HepG2 (cell line): Measurements from ENCODE around the gene DEFB131B. TPM values are rescaled to one million over a fixed set of nuclear protein-coding genes. Genes with fewer than 3 reads are reported as not detected.
"Not testable (repeated sequence)": the region's sequence is repeated elsewhere in the genome, so short reads cannot be mapped to it uniquely, and the experiment has no call there.

ENCODE experiments used
- ATAC-seq: fragments of 200-7000 bp; cut with Tn5 transposase; 3 replicates; pipeline ENCODE4 v1.9.1; 2020; ENCODE audit warnings: mild to moderate bottlenecking, moderate library complexity
- BruUV-seq: library from RNA; stranded (reverse); fragments of 400-500 nt; replicated peaks from 2 replicates; lab custom pipeline; 2021; lab: Mats Ljungman, UMichigan
- CTCF ChIA-PET: fragments of 300-600 bp; formaldehyde crosslinking; extraction: SDS; loops from one replicate; lab custom pipeline; 2021; ENCODE audit warnings: low total read pairs, inconsistent platforms, low intra/inter-chr PET ratio; lab: Yijun Ruan, JAX
- POLR2A ChIA-PET: fragments of 350-600 bp; sonication (Branson Sonifier 250); formaldehyde crosslinking; loops from one replicate; lab custom pipeline; 2020; ENCODE audit warnings: antibody characterized with exemption, inconsistent platforms; lab: Yijun Ruan, JAX
- DNase-seq: peaks from one replicate; pipeline ENCODE4 v3.0.0-alpha.2; 2015; ENCODE audit warnings: low spot score
- FAIRE-seq: peaks from 3 replicates; lab custom pipeline; 2011; peaks lifted over from hg19 to GRCh38; lab: Jason Lieb, UNC
- H2AFZ ChIP-seq: one replicate; pipeline ENCODE4 v1.6.1; 2011; ENCODE audit warnings: low read length, inconsistent platforms
- H3K27ac ChIP-seq: fragments of 300-600 bp; 3 replicates; pipeline ENCODE4 v1.8.0; 2011; ENCODE audit warnings: mixed run types, mild to moderate bottlenecking, mixed read lengths, low read length, inconsistent platforms; ENCODE audit not compliant: insufficient read depth; ENCODE audit errors: extremely low read length
- H3K27me3 ChIP-seq, 2 experiments: fragments of 200-600 bp in 1 of 2; 2 replicates in 1 of 2; 3 replicates in 1 of 2; pipeline versions ENCODE4 v1.6.0 to v1.8.0; 2011; ENCODE audit warnings: low read length in 2 of 2, mild to moderate bottlenecking in 2 of 2, moderate library complexity in 2 of 2, inconsistent platforms in 1 of 2; ENCODE audit not compliant: insufficient read depth in 2 of 2, control insufficient read depth in 1 of 2
- H3K36me3 ChIP-seq, 2 experiments: fragments of 200-600 bp in 1 of 2; replicated peaks in 1 of 2; 2 replicates in 1 of 2; 3 replicates in 1 of 2; pipeline versions ENCODE4 v1.5.1 to v1.8.0; 2011; ENCODE audit warnings: low read length in 2 of 2, inconsistent platforms in 1 of 2; ENCODE audit not compliant: insufficient read depth in 2 of 2, control insufficient read depth in 1 of 2
- H3K4me1 ChIP-seq: 2 replicates; pipeline ENCODE4 v1.5.1; 2012; ENCODE audit warnings: low read length, inconsistent platforms; ENCODE audit not compliant: insufficient read depth
- H3K4me2 ChIP-seq: 2 replicates; pipeline ENCODE4 v1.6.0; 2011; ENCODE audit warnings: low read depth, low read length, inconsistent platforms
- H3K4me3 ChIP-seq, 3 experiments: fragments of 200-600 bp in 1 of 3; sonication (generic), shearing (Covaris generic) in 1 of 3; replicated peaks in 1 of 3; 2 replicates each; pipeline ENCODE4 v1.5.1; 2011 to 2016; ENCODE audit warnings: low read length in 3 of 3, inconsistent platforms in 2 of 3, low read depth in 2 of 3, mild to moderate bottlenecking in 2 of 3, control low read depth in 1 of 3, mixed read lengths in 1 of 3; ENCODE audit not compliant: insufficient read depth in 1 of 3
- H3K79me2 ChIP-seq: one replicate; pipeline ENCODE4 v1.6.1; 2011; ENCODE audit warnings: low read length, inconsistent platforms; ENCODE audit not compliant: insufficient read depth
- H3K9ac ChIP-seq: 2 replicates; pipeline ENCODE4 v1.6.0; 2011; ENCODE audit warnings: mild to moderate bottlenecking, low read depth, low read length, inconsistent platforms; ENCODE audit not compliant: insufficient read depth
- H3K9me3 ChIP-seq: 2 replicates; pipeline ENCODE4 v1.5.1; 2012; ENCODE audit warnings: mild to moderate bottlenecking, low read length
- H4K20me1 ChIP-seq: 2 replicates; pipeline ENCODE4 v1.6.0; 2011; ENCODE audit warnings: inconsistent platforms, mild to moderate bottlenecking, low read length, moderate library complexity; ENCODE audit not compliant: insufficient read depth
- ATF1 ChIP-seq: IDR thresholded peaks from 2 replicates; pipeline ENCODE4 v1.6.1; 2016; ENCODE audit warnings: mild to moderate bottlenecking, control low read depth
- CBX1 ChIP-seq: IDR thresholded peaks from one replicate; pipeline ENCODE4 v1.6.1; 2016; ENCODE audit warnings: antibody characterized with exemption, low read depth
- DMAP1 ChIP-seq: IDR thresholded peaks from 2 replicates; pipeline ENCODE4 v1.6.1; 2016
- DPF2 ChIP-seq: sonication (generic); formaldehyde crosslinking; IDR thresholded peaks from 2 replicates; pipeline ENCODE4 v1.4.0; 2020; ENCODE audit warnings: mild to moderate bottlenecking, low read depth, missing genetic modification reagents, borderline replicate concordance
- NFE2 ChIP-seq: sonication (generic); formaldehyde crosslinking; IDR thresholded peaks from 2 replicates; pipeline ENCODE4 v1.4.0; 2020; ENCODE audit warnings: missing genetic modification reagents
- RFXAP ChIP-seq: sonication (generic); formaldehyde crosslinking; IDR thresholded peaks from 2 replicates; pipeline ENCODE4 v1.4.0; 2020; ENCODE audit warnings: missing genetic modification reagents, borderline replicate concordance
- SAP130 ChIP-seq: IDR thresholded peaks from 2 replicates; pipeline ENCODE4 v1.6.1; 2016; ENCODE audit warnings: low read depth
- SP140L ChIP-seq: sonication (generic); formaldehyde crosslinking; IDR thresholded peaks from 2 replicates; pipeline ENCODE4 v1.4.0; 2020; ENCODE audit warnings: missing genetic modification reagents, borderline replicate concordance
- SPEN ChIP-seq: sonication (generic); formaldehyde crosslinking; IDR thresholded peaks from 2 replicates; pipeline ENCODE4 v1.5.1; 2020; ENCODE audit warnings: low read depth, mild to moderate bottlenecking, missing genetic modification reagents
- ZNF33A ChIP-seq: sonication (generic); formaldehyde crosslinking; IDR thresholded peaks from 2 replicates; pipeline ENCODE4 v1.5.1; 2020; ENCODE audit warnings: missing genetic modification reagents, mild to moderate bottlenecking, moderate library complexity, borderline replicate concordance
- ZNF446 ChIP-seq: sonication (generic); formaldehyde crosslinking; IDR thresholded peaks from 2 replicates; pipeline ENCODE4 v1.5.0; 2020; ENCODE audit warnings: mild to moderate bottlenecking, missing genetic modification reagents
- ZNF468 ChIP-seq: sonication (generic); formaldehyde crosslinking; IDR thresholded peaks from 2 replicates; pipeline ENCODE4 v1.8.0; 2022; ENCODE audit warnings: mild to moderate bottlenecking, moderate library complexity, missing genetic modification reagents
- ZNF597 ChIP-seq: sonication (generic); formaldehyde crosslinking; IDR thresholded peaks from 2 replicates; pipeline ENCODE4 v1.5.0; 2020; ENCODE audit warnings: missing genetic modification reagents
- WGBS: methylation state at CpG from one replicate; pipeline ENCODE4 v1.1.6; 2017; ENCODE audit warnings: low lambda C conversion rate; 5-methylcytosine and 5-hydroxymethylcytosine counted together
- in situ Hi-C: cut with HindIII; loops from 2 replicates; pipeline ENCODE4 v1.10.0; 2017; ENCODE audit warnings: low pct_unique_long_range_greater_than_20kb; ENCODE audit not compliant: extremely low pct_ligation_motif_present
- intact Hi-C: fragments of 100-400 bp; cut with micrococcal nuclease; formaldehyde crosslinking; loops from one replicate; pipeline ENCODE4 v1.10.0; 2022; ENCODE audit not compliant: unreplicated experiment
- polyA plus RNA-seq, 8 experiments: library from polyadenylated mRNA; depleted of rRNA in 3 of 8; stranded (reverse) in 7 of 8; unstranded in 1 of 8; fragments of >200 nt; fragmentation: Illumina TruSeq in 4 of 8; extraction: Trizol in 4 of 8; gene quantifications; 2 replicates each; pipeline versions ENCODE4 v1.2.1 to v1.2.3, GENCODE V29; 2011 to 2016; ENCODE audit warnings: low read depth in 4 of 8, missing spikeins in 1 of 8, mixed read lengths in 1 of 8; ENCODE audit not compliant: insufficient read depth in 1 of 8
- total RNA-seq, 5 experiments: library from RNA; depleted of rRNA; stranded (reverse); fragments of >200 nt; fragmentation: Illumina TruSeq; extraction: Trizol; gene quantifications; 2 replicates each; pipeline ENCODE4 v1.2.3, GENCODE V29; 2016; ENCODE audit warnings: low read depth in 1 of 5
- TF ChIP-seq, protein P1 (sequence below): sonication (generic); formaldehyde crosslinking; IDR thresholded peaks from 2 replicates; pipeline ENCODE4 v1.8.0; 2022; ENCODE audit warnings: mild to moderate bottlenecking, missing genetic modification reagents, borderline replicate concordance

Gene DEFB131B
- total and polyA plus RNA-seq, 2 of the 13 experiments (the other 11 are each of a cell fraction or from before 2014, with no cell fraction given): not detected

DNA sequence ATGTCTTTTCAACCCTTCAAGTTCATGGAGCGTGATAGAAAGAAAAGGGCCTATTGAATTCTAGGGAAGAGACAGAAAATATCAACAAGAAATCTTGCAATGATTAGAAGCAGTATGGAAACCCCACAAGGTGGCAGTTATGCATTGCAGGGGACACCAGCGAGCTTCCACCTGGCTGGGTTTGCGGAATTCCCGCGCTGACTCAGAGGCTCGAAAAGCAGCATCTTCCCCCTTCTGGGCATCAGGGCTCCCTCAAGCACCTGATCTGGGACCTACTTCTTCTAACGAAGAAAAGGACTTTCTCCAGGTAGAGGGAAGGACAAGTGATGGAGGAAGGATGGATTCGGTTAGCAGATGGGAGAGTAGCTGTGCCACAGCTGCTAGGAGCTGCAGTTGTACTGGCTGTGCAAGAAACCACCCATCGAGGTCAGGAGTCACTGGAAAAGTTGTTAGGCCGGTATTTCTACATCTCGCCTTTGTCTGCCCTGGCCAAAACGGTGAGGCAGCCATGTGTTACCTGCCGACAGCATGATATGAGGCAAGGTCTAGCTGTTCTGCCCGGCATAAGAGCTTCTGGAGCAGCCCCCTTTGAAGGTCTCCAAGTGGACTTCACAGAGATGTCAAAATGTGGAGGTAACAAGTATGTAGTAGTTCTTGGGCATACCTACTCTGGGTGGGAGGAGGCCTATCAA, 11.1 kb downstream of the DEFB131B start:
- 98% methylated on average over 9 of the region's 14 CpGs for WGBS
- H3K9me3 ChIP-seq, BruUV-seq, H3K4me3 ChIP-seq, ATAC-seq, H3K27me3 ChIP-seq, H4K20me1 ChIP-seq, in situ Hi-C loops, DNase-seq, H2AFZ ChIP-seq, H3K36me3 ChIP-seq, FAIRE-seq, H3K79me2 ChIP-seq: not testable (repeated sequence)
- intact Hi-C loops: loop anchor here (2.0 kb wide), 1 partner anchor 25 kb away; no protein-coding TSS in a partner anchor
- peaks cover 31% of the 10 kb centered on the region for H3K4me1 ChIP-seq
- peak overlapping the region; percentile 64 for H3K4me2 ChIP-seq
- CTCF ChIA-PET: interaction anchor here (1.4 kb wide), 1 partner anchor 25 kb away, joined by 4 read pairs; no protein-coding TSS in a partner anchor
- H3K9ac ChIP-seq: peak overlapping the region; percentile 68
- POLR2A ChIA-PET: interaction anchor here (0.8 to 2.5 kb wide), 4 partner anchors 21 to 59 kb away, joined by 4 to 21 read pairs (median 8); partner anchors contain the start of genes RNF121 and XNDC1N
- peak overlapping the region; percentile 89 for H3K27ac ChIP-seq

DNA sequence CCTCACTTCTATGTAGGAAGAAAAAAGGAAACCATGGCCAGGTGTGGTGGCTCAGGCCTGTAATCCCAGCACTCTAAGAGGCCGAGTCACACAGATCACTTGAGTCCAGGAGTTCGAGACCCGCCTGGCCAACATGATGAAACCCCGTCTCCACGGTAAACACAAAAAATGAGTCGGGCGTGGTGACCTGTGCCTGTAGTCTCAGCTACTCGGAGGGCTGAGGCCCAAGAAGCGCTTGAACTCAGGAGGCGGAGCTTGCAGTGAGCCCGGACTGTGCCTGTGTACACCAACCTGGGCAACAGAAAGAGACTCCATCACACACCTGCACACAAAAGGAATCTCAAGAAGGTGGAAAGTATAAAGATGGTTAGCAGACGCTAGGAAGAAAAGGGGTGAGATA, 17.7 kb downstream of the DEFB131B start:
- H4K20me1 ChIP-seq: no peaks in the 10 kb centered on the region
- no peaks in the 10 kb centered on the region for H3K27me3 ChIP-seq
- BruUV-seq: no TSS peak
- H3K4me1 ChIP-seq: no peaks in the 10 kb centered on the region
- H3K9me3 ChIP-seq: no peaks in the 10 kb centered on the region
- FAIRE-seq (no peak), ATAC-seq (no peak), DNase-seq (no peak)
- no peak overlapping the region for H3K27ac ChIP-seq
- H3K9ac ChIP-seq: no peak overlapping the region
- 94% methylated on average over 12 of the region's 12 CpGs for WGBS
- no peak overlapping the region for H2AFZ ChIP-seq
- H3K79me2 ChIP-seq: no peaks in the 10 kb centered on the region
- H3K36me3 ChIP-seq: no peaks in the 10 kb centered on the region
- in situ Hi-C loops (no loop called here), intact Hi-C loops (no loop called here)
- no peak overlapping the region for H3K4me3 ChIP-seq
- no peak overlapping the region for H3K4me2 ChIP-seq
- ChIA-PET CTCF (no interaction called here), POLR2A (no interaction called here)
- no peak for TF ChIP-seq SPEN (CRISPR knock-in tag)
- TF ChIP-seq ATF1: no peak
- TF ChIP-seq DPF2 (CRISPR knock-in tag): no peak
- TF ChIP-seq, protein P1, sequence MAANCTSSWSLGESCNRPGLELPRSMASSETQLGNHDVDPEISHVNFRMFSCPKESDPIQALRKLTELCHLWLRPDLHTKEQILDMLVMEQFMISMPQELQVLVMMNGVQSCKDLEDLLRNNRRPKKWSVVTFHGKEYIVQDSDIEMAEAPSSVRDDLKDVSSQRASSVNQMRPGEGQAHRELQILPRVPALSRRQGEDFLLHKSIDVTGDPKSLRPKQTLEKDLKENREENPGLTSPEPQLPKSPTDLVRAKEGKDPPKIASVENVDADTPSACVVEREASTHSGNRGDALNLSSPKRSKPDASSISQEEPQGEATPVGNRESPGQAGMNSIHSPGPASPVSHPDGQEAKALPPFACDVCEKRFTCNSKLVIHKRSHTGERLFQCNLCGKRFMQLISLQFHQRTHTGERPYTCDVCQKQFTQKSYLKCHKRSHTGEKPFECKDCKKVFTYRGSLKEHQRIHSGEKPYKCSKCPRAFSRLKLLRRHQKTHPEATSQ (CRISPR knock-in tag): no peak
- TF ChIP-seq ZNF468 (CRISPR knock-in tag): no peak
- TF ChIP-seq ZNF446: no peak
- no peak for TF ChIP-seq NFE2 (CRISPR knock-in tag)
- TF ChIP-seq DMAP1 (CRISPR knock-in tag): no peak
- no peak for TF ChIP-seq ZNF597 (CRISPR knock-in tag)
- TF ChIP-seq CBX1: no peak
- TF ChIP-seq SAP130 (CRISPR knock-in tag): no peak
- TF ChIP-seq ZNF33A (CRISPR knock-in tag): no peak
- no peak for TF ChIP-seq SP140L (CRISPR knock-in tag)
- no peak for TF ChIP-seq RFXAP (CRISPR knock-in tag)
